SU-DHL-6 (cell line): Measurements from ENCODE around the gene DCDC1.

Experiments
- H2AFZ ChIP-seq: fragments of 200-600 bp; sonication (generic); 2 replicates; pipeline ENCODE4 v1.6.1; 2014; ENCODE audit warnings: low read depth, mild to moderate bottlenecking, moderate library complexity, mixed read lengths, antibody characterized with exemption, low read length; ENCODE audit not compliant: severe bottlenecking
- H3F3A ChIP-seq: fragments of 200-600 bp; shearing (Covaris generic); 2 replicates; pipeline ENCODE4 v1.6.0; 2016; ENCODE audit warnings: antibody characterized with exemption, mild to moderate bottlenecking; ENCODE audit not compliant: insufficient read depth
- H3K27ac ChIP-seq: fragments of 200-600 bp; sonication (generic); 2 replicates; pipeline ENCODE4 v1.5.1; 2016; ENCODE audit warnings: low read depth, mild to moderate bottlenecking, low read length, moderate library complexity, mixed read lengths
- H3K27me3 ChIP-seq: fragments of 200-600 bp; sonication (generic), shearing (Covaris generic); 2 replicates; pipeline ENCODE4 v1.6.0; 2014; ENCODE audit warnings: mild to moderate bottlenecking, low read length
- H3K36me3 ChIP-seq: fragments of 200-600 bp; sonication (generic); 2 replicates; pipeline ENCODE4 v1.6.1; 2014; ENCODE audit warnings: mild to moderate bottlenecking, low read length, mixed read lengths
- H3K4me2 ChIP-seq: fragments of 300-600, 200-600 bp; shearing (Covaris generic), sonication (generic); 2 replicates; pipeline ENCODE4 v1.6.0; 2014; ENCODE audit warnings: low read length, low read depth, mild to moderate bottlenecking; ENCODE audit not compliant: poor library complexity, severe bottlenecking
- H3K4me3 ChIP-seq: fragments of 200-600 bp; sonication (generic); 2 replicates; pipeline ENCODE4 v1.5.1; 2014; ENCODE audit warnings: antibody characterized with exemption, low read length, mild to moderate bottlenecking, mixed read lengths; ENCODE audit not compliant: insufficient read depth, poor library complexity, severe bottlenecking
- H3K79me2 ChIP-seq: fragments of 200-600 bp; sonication (generic); 2 replicates; pipeline ENCODE4 v1.6.1; 2014; ENCODE audit warnings: mild to moderate bottlenecking, low read length, moderate library complexity; ENCODE audit not compliant: insufficient read depth
- H3K9ac ChIP-seq: fragments of 200-600 bp; sonication (generic); 2 replicates; pipeline ENCODE4 v1.7.0; 2014; ENCODE audit warnings: mild to moderate bottlenecking, low read length
- H3K9me2 ChIP-seq: fragments of 200-600 bp; sonication (generic); replicated peaks from 2 replicates; pipeline ENCODE4 v1.6.1; 2014; ENCODE audit warnings: low read length; ENCODE audit not compliant: insufficient read depth
- H3K9me3 ChIP-seq: fragments of 200-600 bp; sonication (generic); 2 replicates; pipeline ENCODE4 v1.6.1; 2014; ENCODE audit warnings: low read length, mixed read lengths; ENCODE audit not compliant: insufficient read depth
- H4K20me1 ChIP-seq: fragments of 200-600 bp; sonication (generic); 2 replicates; pipeline ENCODE4 v1.6.1; 2014; ENCODE audit warnings: low read depth, mild to moderate bottlenecking, antibody characterized with exemption, low read length, moderate library complexity, mixed read lengths
- CTCF ChIP-seq: fragments of 200-600 bp; sonication (generic); IDR thresholded peaks from one replicate; pipeline ENCODE4 v1.5.1; 2017; ENCODE audit warnings: antibody characterized with exemption, mild to moderate bottlenecking, low read length, moderate library complexity; ENCODE audit not compliant: insufficient read depth, poor library complexity, severe bottlenecking
- EZH2phosphoT487 ChIP-seq: fragments of 200-600 bp; sonication (generic), shearing (Covaris generic); conservative IDR thresholded peaks from 2 replicates; pipeline ENCODE4 v1.6.1; 2018; ENCODE audit warnings: mild to moderate bottlenecking, antibody characterized with exemption, low read length, moderate library complexity, mixed read lengths

DCDC1 gene

DNA sequence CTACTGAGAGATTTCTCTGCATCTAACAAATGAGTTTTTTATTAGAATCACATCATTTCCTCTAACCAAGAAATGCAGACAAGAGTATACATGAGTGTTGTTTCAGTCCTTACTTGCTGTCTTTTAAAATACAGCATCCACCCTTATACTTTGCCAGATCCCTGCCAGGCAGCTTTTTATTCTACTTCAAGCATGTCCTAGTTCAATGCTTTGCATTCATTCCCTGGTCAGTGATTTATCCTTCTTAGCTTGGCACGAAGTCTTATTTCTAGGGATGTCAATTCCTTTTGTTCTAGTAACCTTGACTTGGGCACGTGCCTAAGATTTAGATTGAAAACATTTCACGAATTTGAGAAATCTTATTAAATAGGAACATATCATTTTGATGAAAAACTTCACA, 476.2 kb downstream of the DCDC1 start:
- no peak for TF ChIP-seq CTCF
- no peaks in the 10 kb centered on the region for H3K79me2 ChIP-seq
- H2AFZ ChIP-seq, result no peak overlapping the region
- no peak overlapping the region for H3K9ac ChIP-seq
- H3K9me2 ChIP-seq, result no peaks in the 10 kb centered on the region
- H3F3A ChIP-seq, result no peaks in the 10 kb centered on the region
- H3K4me2 ChIP-seq, result no peak overlapping the region
- H3K36me3 ChIP-seq, result no peaks in the 10 kb centered on the region
- H3K27me3 ChIP-seq, result no peaks in the 10 kb centered on the region
- no peaks in the 10 kb centered on the region for H4K20me1 ChIP-seq
- no peaks in the 10 kb centered on the region for H3K9me3 ChIP-seq
- no peak overlapping the region for H3K27ac ChIP-seq
- H3K4me3 ChIP-seq, result no peak overlapping the region

- no peaks in the 10 kb centered on the region for H3K9me3 ChIP-seq
Measured at GRCh38 chr11:30889143-30889794, 480.3 kb downstream of the DCDC1 start.

DNA sequence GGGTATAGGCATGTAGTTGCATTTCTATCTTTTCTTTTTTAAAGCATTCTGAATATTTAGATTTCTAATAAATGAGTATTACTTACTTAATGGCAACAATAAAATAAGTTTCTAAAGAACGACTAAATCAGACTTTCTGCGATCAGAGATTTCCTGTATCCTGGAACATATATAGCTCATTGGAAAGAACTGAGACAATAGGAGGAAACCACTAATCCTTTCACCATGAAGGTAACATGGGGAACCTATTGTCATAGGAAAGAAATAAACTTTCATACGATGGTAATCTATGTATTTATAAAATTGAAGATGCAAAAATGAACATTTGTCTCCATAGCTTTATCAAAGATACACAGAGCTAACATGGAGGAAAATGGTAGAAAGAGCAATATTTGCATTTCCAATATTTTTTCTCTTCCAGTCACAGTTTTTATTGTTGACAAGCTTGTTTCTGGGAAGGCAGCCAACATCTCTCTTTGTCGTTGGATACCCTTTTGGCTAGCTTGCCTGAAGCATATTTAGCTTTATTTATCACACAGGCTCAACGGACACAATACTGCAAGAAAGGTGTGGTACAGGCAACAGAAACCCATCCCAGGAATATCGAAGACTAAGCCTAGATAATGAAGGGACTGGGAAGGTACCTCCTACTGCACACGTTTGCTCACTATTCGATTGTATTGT, 490.1 kb downstream of the DCDC1 start:
- no peak overlapping the region for H3K4me3 ChIP-seq

More at GRCh38 chr11:30889143-30889794, 480.3 kb downstream of the DCDC1 start:
- Histone ChIP-seq H3K36me3 (no peaks in the 10 kb centered on the region), H3K9me2 (no peaks in the 10 kb centered on the region), H3K79me2 (no peaks in the 10 kb centered on the region), H3K4me2 (no peak overlapping the region), H2AFZ (no peak overlapping the region), H3F3A (no peaks in the 10 kb centered on the region), H3K27me3 (no peaks in the 10 kb centered on the region), H3K4me3 (no peak overlapping the region), H3K9ac (no peak overlapping the region), H4K20me1 (no peaks in the 10 kb centered on the region), H3K27ac (no peak overlapping the region)
- TF ChIP-seq CTCF (no peak), EZH2phosphoT487 (no peak)

More for the DNA sequence above, 490.1 kb downstream of the DCDC1 start:
- no peak overlapping the region for H3K4me2 ChIP-seq
- H3K36me3 ChIP-seq, result no peaks in the 10 kb centered on the region
- H3K27me3 ChIP-seq, result no peaks in the 10 kb centered on the region
- H4K20me1 ChIP-seq, result no peaks in the 10 kb centered on the region
- H2AFZ ChIP-seq, result no peak overlapping the region
- TF ChIP-seq CTCF, result no peak
- no peak for TF ChIP-seq EZH2phosphoT487
- H3K79me2 ChIP-seq, result no peaks in the 10 kb centered on the region
- no peaks in the 10 kb centered on the region for H3K9me3 ChIP-seq
- no peaks in the 10 kb centered on the region for H3F3A ChIP-seq
- no peaks in the 10 kb centered on the region; the same call in 1 of the 2 replicates for H3K9me2 ChIP-seq
- H3K9ac ChIP-seq, result no peak overlapping the region
- no peak overlapping the region for H3K27ac ChIP-seq
